Measurements from ENCODE around the gene CAPS. TPM values are rescaled to one million over a fixed set of nuclear protein-coding genes. Genes with fewer than 3 reads are reported as not detected.

The CAPS gene
- total RNA-seq, 1 donor: 18.1 TPM

DNA sequence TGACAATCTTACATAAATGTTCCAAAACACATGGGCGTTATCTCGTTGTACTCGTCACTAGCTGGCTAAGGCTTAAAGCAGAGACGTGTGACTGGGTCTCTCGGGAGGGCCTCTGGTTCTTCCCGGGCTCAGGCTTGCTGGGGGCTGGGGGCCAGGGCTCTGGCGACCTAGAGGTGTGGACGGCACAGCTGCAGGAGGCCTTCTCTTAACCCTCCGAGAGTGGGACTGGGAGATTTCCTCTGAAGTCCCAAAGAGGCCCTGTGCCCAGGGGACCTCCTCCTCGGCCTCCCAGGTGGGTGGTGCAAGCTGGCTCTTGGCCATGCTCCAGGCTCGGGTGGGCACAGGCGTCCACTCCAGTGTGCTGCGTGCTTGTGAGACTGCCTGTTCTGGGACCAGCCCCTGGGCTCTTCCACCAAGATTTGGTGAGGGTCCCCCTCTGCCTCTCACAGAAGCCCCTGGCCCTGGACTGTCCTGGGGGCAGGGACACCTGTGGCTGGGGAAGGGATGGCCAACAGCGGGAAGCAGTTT, 2.2 kb downstream of the CAPS start:
- H3K4me3 ChIP-seq (ENCODE audit: insufficient read depth, low read length): no peak overlapping the region
- peaks cover 24% of the 10 kb centered on the region for H3K36me3 ChIP-seq (ENCODE audit: insufficient read depth, low read length)
- peak; percentile 32 for DNase-seq (ENCODE audit: insufficient read length, low spot score, missing footprints)

DNA sequence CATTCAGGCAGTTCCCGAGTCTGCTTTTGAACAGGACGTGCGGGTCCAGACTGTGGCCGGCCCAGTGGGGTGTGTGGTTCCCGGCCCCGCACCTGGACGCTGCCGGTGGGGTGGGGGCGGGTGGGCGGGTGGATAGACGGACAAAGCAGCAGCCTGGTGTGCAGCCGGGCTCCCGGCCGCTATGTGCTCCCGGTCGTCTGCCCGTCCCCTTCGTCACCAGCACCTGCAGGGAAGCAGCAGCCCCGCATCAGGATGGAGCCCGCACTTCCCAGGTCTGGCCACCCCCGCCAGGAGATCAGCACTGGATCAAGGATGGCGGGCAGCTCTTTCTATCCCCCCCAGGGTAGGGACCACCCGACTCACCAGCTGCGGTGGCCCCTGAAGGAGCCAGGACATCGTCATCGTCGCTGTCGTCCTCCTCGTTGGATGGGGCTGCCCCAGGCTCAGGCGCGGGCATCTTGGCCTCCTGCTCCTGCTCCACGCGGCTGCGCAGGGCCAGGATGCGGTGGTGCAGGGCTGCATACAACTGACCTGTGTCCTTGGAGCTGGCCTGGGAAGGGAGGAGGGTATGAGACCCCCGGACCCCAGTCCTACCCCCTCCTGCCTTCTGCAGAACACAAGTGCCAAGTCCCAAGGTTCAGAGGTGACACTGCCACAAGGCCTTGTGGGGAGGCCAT, 3.5 kb downstream of the CAPS start:
- TF ChIP-seq, protein P1, sequence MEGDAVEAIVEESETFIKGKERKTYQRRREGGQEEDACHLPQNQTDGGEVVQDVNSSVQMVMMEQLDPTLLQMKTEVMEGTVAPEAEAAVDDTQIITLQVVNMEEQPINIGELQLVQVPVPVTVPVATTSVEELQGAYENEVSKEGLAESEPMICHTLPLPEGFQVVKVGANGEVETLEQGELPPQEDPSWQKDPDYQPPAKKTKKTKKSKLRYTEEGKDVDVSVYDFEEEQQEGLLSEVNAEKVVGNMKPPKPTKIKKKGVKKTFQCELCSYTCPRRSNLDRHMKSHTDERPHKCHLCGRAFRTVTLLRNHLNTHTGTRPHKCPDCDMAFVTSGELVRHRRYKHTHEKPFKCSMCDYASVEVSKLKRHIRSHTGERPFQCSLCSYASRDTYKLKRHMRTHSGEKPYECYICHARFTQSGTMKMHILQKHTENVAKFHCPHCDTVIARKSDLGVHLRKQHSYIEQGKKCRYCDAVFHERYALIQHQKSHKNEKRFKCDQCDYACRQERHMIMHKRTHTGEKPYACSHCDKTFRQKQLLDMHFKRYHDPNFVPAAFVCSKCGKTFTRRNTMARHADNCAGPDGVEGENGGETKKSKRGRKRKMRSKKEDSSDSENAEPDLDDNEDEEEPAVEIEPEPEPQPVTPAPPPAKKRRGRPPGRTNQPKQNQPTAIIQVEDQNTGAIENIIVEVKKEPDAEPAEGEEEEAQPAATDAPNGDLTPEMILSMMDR (IDR thresholded peaks at IDR 0.05; ENCODE audit: extremely low read depth, low read depth, low read length): no peak
- DNase-seq (ENCODE audit: insufficient read length, low spot score, missing footprints): no peak
- Histone ChIP-seq H3K9me3 (ENCODE audit: low read depth, low read length) (no peaks in the 10 kb centered on the region), H3K27ac (ENCODE audit: low read depth, low read length) (no peak overlapping the region), H3K36me3 (ENCODE audit: insufficient read depth, low read length) (peaks cover 35% of the 10 kb centered on the region), H3K4me1 (ENCODE audit: insufficient read depth, low read length) (peaks cover 11% of the 10 kb centered on the region), H3K4me3 (ENCODE audit: insufficient read depth, low read length) (no peak overlapping the region), H2AFZ (ENCODE audit: low read length) (no peak overlapping the region), H3K79me2 (ENCODE audit: insufficient read depth, low read length) (no peaks in the 10 kb centered on the region), H3K4me2 (ENCODE audit: insufficient read depth, low read length) (no peak overlapping the region), H4K20me1 (ENCODE audit: insufficient read depth, low read length) (no peaks in the 10 kb centered on the region), H3K27me3 (ENCODE audit: insufficient read depth, low read length) (no peaks in the 10 kb centered on the region)

More for the DNA sequence above, 2.2 kb downstream of the CAPS start:
- no peaks in the 10 kb centered on the region for H4K20me1 ChIP-seq (ENCODE audit: insufficient read depth, low read length)
- H3K4me1 ChIP-seq (ENCODE audit: insufficient read depth, low read length): peaks cover 11% of the 10 kb centered on the region
- TF ChIP-seq, protein P1 (IDR thresholded peaks at IDR 0.05; ENCODE audit: extremely low read depth, low read depth, low read length): no peak
- no peak overlapping the region for H2AFZ ChIP-seq (ENCODE audit: low read length)
- no peaks in the 10 kb centered on the region for H3K27me3 ChIP-seq (ENCODE audit: insufficient read depth, low read length)
- no peak overlapping the region for H3K4me2 ChIP-seq (ENCODE audit: insufficient read depth, low read length)
- no peaks in the 10 kb centered on the region for H3K9me3 ChIP-seq (ENCODE audit: low read depth, low read length)
- no peaks in the 10 kb centered on the region for H3K79me2 ChIP-seq (ENCODE audit: insufficient read depth, low read length)
- no peak overlapping the region for H3K27ac ChIP-seq (ENCODE audit: low read depth, low read length)

DNA sequence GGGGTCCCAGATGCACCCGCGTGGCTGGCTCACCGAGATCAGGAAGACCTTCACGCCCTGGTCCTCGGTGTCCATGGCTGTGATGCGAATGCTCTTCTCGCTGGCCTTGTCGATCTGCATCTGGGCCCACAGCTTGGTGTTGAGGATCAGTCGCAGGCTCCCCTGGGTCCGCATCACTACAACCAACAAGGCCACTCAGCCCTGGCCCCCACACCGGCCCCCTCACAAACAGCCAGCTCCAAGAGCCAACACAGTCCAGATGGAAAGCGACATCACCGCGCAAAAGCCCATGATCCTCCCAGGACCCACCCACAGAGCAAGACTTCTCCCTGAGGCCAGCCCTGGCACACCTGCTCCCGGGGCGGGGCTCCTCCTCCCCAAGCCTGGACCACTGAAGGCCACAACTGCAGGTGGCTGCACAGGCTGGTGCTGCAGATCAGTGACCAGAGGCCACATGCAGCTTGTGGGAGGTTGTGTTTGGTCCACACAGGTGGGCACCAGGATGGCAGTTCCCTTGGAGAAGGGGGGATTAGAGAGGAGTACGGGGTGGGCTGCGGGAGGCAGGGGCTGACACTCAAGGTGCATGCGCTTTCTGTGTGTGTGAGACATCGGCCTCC, 4.5 kb downstream of the CAPS start:
- no peaks in the 10 kb centered on the region for H4K20me1 ChIP-seq (ENCODE audit: insufficient read depth, low read length)
- no peak overlapping the region for H3K4me2 ChIP-seq (ENCODE audit: insufficient read depth, low read length)
- H3K79me2 ChIP-seq (ENCODE audit: insufficient read depth, low read length): no peaks in the 10 kb centered on the region
- H3K4me1 ChIP-seq (ENCODE audit: insufficient read depth, low read length): peaks cover 11% of the 10 kb centered on the region
- H3K9me3 ChIP-seq (ENCODE audit: low read depth, low read length): no peaks in the 10 kb centered on the region
- H3K36me3 ChIP-seq (ENCODE audit: insufficient read depth, low read length): peaks cover 42% of the 10 kb centered on the region
- H3K27me3 ChIP-seq (ENCODE audit: insufficient read depth, low read length): no peaks in the 10 kb centered on the region
- H3K27ac ChIP-seq (ENCODE audit: low read depth, low read length): no peak overlapping the region
- peak; percentile 79 for DNase-seq (ENCODE audit: insufficient read length, low spot score, missing footprints)
- TF ChIP-seq, protein P1 (IDR thresholded peaks at IDR 0.05; ENCODE audit: extremely low read depth, low read depth, low read length): no peak
- no peak overlapping the region for H3K4me3 ChIP-seq (ENCODE audit: insufficient read depth, low read length)
- H2AFZ ChIP-seq (ENCODE audit: low read length): no peak overlapping the region

DNA sequence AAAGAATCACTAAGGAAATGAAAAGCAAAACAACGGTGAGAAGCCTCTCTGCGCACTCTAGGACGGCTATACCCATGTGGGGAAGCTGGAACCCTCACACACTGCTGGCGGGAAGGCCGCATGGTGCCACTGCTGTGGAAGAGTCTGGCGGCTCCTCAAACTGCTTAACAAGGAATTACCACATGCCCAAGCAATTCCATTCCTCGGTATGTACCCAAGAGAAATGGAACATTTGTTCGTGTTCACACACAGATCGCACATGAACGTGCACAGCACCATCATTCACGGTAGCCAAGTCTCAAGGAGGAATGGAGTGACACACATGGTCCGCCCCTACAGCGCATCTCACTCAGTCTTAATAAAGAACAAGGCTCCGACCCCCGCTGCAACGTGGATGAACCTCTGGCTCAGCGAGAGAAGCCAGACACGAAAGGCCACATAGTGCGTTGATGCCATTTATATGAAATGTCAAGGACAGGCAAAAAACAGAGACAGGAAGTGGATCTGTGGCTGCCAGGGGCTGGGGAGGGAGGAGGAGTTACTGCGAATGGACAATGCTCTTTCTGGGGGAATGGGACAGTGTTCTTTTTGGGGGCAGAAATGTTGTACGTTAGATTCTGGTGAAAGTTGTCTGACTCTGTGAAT, 7.6 kb downstream of the CAPS start:
- H4K20me1 ChIP-seq (ENCODE audit: insufficient read depth, low read length): peaks cover 14% of the 10 kb centered on the region
- no peaks in the 10 kb centered on the region for H3K79me2 ChIP-seq (ENCODE audit: insufficient read depth, low read length)
- H3K36me3 ChIP-seq (ENCODE audit: insufficient read depth, low read length): peaks cover 65% of the 10 kb centered on the region
- peaks cover under 1% of the 10 kb centered on the region for H3K4me1 ChIP-seq (ENCODE audit: insufficient read depth, low read length)
- no peaks in the 10 kb centered on the region for H3K9me3 ChIP-seq (ENCODE audit: low read depth, low read length)
- H3K4me3 ChIP-seq (ENCODE audit: insufficient read depth, low read length): no peak overlapping the region
- TF ChIP-seq, protein P1 (IDR thresholded peaks at IDR 0.05; ENCODE audit: extremely low read depth, low read depth, low read length): no peak
- H3K4me2 ChIP-seq (ENCODE audit: insufficient read depth, low read length): no peak overlapping the region
- DNase-seq (ENCODE audit: insufficient read length, low spot score, missing footprints): peak; percentile 75
- no peaks in the 10 kb centered on the region for H3K27me3 ChIP-seq (ENCODE audit: insufficient read depth, low read length)
- no peak overlapping the region for H3K27ac ChIP-seq (ENCODE audit: low read depth, low read length)
- no peak overlapping the region for H2AFZ ChIP-seq (ENCODE audit: low read length)
